Mucosa of stomach (tissue), 1 donor: ENCODE data around the gene PLA2G4D.

Experiments used
- H3K27me3 ChIP-seq: one replicate; pipeline ENCODE4 v1.7.0; 2013; ENCODE audit warnings: mild to moderate bottlenecking, low read length; ENCODE audit not compliant: control insufficient read depth, insufficient read depth
- H3K36me3 ChIP-seq: one replicate; pipeline ENCODE4 v1.7.0; 2013; ENCODE audit warnings: low read length; ENCODE audit not compliant: control insufficient read depth, insufficient read depth
- H3K4me1 ChIP-seq: one replicate; pipeline ENCODE4 v1.7.0; 2013; ENCODE audit warnings: mild to moderate bottlenecking, low read length; ENCODE audit not compliant: control insufficient read depth, insufficient read depth
- H3K4me3 ChIP-seq: one replicate; pipeline ENCODE4 v1.7.0; 2013; ENCODE audit warnings: low read length
- H3K9ac ChIP-seq: one replicate; pipeline ENCODE4 v1.7.0; 2013; ENCODE audit warnings: mild to moderate bottlenecking, low read length, moderate library complexity
- H3K9me3 ChIP-seq: one replicate; pipeline ENCODE4 v1.7.0; 2013; ENCODE audit warnings: mild to moderate bottlenecking, low read length, moderate library complexity; ENCODE audit not compliant: control insufficient read depth
- donor health status: Pancreatic carcinoma.

PLA2G4D gene

DNA sequence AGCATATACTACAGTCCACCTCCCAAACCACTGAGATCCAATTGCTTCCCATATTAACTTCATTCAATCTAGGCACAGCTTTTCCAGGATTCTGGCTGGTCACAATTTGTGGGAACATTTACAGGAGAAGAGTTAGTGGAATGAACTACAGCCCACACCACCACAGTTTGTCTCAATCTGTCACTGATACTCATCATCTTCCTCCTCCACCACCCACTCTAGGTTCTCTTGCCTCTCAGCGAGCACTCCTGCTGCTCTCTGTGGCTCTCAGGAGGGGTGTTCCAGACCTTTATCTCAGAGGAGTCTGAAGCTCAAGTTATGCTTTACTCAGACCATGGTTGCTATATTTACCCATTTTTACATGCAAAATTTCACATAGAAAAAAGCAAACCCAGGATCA is 25.9 kb upstream of the PLA2G4D start:
- Histone ChIP-seq H3K9me3 (no peaks in the 10 kb centered on the region), H3K36me3 (no peaks in the 10 kb centered on the region), H3K9ac (no peak overlapping the region), H3K4me1 (peaks cover 12% of the 10 kb centered on the region), H3K4me3 (no peak overlapping the region), H3K27me3 (no peaks in the 10 kb centered on the region)

DNA sequence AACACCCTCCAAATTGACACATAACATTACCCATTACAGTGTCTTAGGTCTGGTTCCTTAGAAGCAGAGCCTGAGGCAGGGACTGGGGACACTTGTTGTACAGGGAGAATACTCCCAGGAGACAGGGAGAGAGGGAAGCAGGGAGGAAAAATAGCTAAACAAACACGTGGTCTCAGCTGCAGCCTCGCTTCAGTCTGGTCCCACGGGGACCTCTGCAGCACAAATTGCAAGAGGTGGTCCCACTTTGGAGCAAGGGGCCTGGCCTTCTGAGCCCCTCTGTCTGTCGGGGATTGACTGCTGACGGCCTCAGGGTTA is 25.0 kb upstream of the PLA2G4D start:
- Histone ChIP-seq H3K4me1 (peaks cover 12% of the 10 kb centered on the region), H3K9ac (no peak overlapping the region), H3K36me3 (no peaks in the 10 kb centered on the region), H3K9me3 (no peaks in the 10 kb centered on the region), H3K4me3 (no peak overlapping the region), H3K27me3 (no peaks in the 10 kb centered on the region)

DNA sequence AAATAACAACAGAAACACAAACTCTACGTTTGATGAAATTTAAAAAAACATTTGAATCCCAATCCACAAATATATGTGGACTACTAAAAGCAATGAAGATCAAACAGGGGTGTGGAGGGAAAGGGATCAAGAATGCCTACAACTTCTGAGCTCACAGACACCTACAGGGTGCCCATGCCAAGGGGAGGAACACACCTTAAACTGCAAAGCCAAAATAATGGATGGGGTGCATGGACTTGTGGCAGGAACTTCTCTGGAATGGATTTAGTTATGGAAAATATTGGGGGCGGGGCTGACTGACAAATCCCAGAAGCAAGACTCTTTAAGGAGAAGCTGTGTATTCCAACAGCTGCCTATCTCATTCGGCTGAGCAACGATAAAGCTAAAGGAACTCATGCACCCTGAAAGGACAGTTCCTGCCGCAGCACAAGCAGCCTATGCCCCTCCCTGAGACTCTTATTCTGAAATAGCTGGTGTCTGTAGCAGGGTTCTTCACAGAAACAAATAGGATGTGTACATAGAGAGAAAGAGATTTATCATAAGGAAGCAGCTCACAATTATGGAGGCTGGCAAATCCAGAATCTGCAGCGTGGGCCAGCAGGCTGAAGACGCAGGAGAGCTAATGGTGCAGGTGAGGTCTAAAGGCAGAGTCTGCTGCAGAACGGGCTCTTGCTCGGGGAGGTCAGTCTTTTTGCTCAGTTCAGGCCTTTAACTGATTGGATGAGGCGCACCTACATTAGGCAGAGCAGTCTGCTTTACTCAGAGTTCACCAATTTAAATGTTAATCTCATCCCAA is 24.5 kb upstream of the PLA2G4D start:
- H3K9ac ChIP-seq: no peak overlapping the region
- no peak overlapping the region for H3K4me3 ChIP-seq
- H3K27me3 ChIP-seq: no peaks in the 10 kb centered on the region

DNA sequence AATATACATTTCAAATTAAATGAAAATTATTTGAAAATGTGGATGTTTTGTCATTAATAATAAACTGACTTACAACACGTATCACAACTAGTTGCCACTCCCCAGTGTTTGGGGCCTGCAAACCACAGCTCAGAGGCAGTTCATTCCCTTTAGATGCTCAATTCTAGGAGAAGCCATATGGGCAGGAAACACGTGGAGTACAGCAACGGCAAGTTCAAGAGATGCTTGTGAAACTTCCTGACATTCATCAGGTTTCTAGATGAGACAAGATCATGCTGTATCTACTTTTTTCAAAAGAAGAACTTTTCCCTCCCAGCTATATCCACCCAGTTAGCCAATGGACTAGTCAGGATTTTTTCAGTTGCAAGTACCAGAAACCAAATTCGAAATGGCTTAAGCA is 17.6 kb upstream of the PLA2G4D start:
- Histone ChIP-seq H3K4me3 (no peak overlapping the region), H3K4me1 (peaks cover 19% of the 10 kb centered on the region), H3K9me3 (no peaks in the 10 kb centered on the region), H3K9ac (no peak overlapping the region), H3K36me3 (no peaks in the 10 kb centered on the region), H3K27me3 (no peaks in the 10 kb centered on the region)

More for the DNA sequence above, 24.5 kb upstream of the PLA2G4D start:
- no peaks in the 10 kb centered on the region for H3K9me3 ChIP-seq
- no peaks in the 10 kb centered on the region for H3K36me3 ChIP-seq
- peaks cover 12% of the 10 kb centered on the region for H3K4me1 ChIP-seq

DNA sequence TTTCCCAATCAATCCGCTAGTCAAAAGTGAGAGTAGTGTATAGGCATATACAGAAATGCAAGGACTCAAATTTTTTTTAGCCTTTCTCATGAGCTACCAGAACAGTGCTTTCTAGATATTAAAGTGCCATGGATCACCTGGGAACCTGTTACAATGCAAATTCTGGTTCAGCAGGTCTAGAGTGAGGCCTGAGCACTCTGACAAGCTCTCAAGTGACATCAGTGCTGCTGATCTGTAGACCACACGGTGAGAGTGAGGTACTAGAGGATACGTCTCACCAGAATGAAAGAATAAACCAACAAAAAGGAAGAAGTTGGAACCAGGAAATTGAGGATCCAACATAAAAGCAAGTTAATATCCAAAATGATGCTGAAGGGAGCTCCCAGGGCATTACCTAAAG is 16.0 kb upstream of the PLA2G4D start:
- no peaks in the 10 kb centered on the region for H3K9me3 ChIP-seq
- no peaks in the 10 kb centered on the region for H3K36me3 ChIP-seq
- no peak overlapping the region for H3K9ac ChIP-seq
- no peak overlapping the region for H3K4me3 ChIP-seq
- no peaks in the 10 kb centered on the region for H3K27me3 ChIP-seq
- H3K4me1 ChIP-seq: peaks cover 24% of the 10 kb centered on the region

DNA sequence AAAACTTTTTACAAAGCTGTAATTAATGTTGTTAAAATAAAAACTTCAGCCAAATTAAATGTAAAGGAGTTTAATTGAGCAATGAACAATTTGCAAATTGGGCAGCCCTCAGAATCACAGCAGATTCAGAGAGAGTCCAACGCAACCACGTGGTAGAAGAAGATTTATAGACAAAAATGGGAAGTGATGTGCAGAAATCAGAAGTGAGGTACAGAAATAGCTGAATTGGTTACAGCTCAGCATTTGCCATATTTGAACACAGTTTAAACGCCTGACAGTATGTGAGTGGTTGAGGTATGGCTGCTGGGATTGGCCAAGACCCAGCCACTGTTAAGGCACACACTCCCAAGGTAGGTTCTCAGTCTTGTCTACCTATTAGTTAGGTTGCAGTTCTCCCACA is 14.4 kb upstream of the PLA2G4D start:
- no peaks in the 10 kb centered on the region for H3K27me3 ChIP-seq
- no peak overlapping the region for H3K4me3 ChIP-seq
- H3K9me3 ChIP-seq: no peaks in the 10 kb centered on the region
- H3K9ac ChIP-seq: no peak overlapping the region
- H3K36me3 ChIP-seq: no peaks in the 10 kb centered on the region
- H3K4me1 ChIP-seq: peaks cover 27% of the 10 kb centered on the region

DNA sequence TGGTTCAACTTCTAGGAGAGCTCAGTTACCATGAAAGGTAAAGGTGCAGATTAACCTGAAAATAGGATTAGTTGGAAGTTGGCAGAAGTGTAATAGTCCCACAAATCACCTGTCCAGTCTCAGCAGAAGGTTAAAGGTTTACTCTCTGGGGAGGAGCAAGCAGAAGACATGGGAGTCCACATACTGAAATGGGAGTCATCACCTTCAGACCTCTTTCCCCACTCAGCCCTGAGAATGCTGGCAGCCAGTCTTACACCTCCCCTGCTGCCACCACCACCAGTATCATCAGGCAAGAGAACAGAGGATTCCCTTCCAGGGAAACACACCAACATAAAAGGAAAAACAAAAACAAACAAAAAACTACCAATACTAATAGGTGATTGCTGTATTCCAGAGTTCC is 13.8 kb upstream of the PLA2G4D start:
- H3K27me3 ChIP-seq: no peaks in the 10 kb centered on the region
- no peak overlapping the region for H3K9ac ChIP-seq
- peaks cover 27% of the 10 kb centered on the region for H3K4me1 ChIP-seq

DNA sequence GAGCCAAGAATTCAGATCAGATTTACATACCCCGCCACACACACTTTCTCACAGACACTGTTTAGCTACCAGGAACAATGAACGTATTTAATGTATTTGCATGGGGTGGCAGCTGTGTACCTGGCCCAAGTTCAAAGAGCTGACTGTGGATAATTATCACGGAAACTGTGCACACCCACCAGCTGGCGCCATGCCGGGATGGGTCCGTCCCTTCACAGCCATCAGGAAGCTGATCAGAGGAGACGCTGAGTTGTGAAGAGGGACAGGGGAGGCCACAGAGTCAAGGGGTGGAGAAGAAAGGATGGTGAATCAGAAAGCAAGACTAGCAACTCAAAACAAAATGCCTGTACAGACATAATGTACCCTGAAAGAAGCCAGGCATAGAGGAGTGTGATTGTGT is 13.1 kb upstream of the PLA2G4D start:
- Histone ChIP-seq H3K27me3 (no peaks in the 10 kb centered on the region), H3K36me3 (no peaks in the 10 kb centered on the region), H3K4me1 (peaks cover 25% of the 10 kb centered on the region), H3K9me3 (no peaks in the 10 kb centered on the region), H3K9ac (no peak overlapping the region), H3K4me3 (no peak overlapping the region)

More for the DNA sequence above, 13.8 kb upstream of the PLA2G4D start:
- Histone ChIP-seq H3K4me3 (no peak overlapping the region), H3K36me3 (no peaks in the 10 kb centered on the region), H3K9me3 (no peaks in the 10 kb centered on the region)

DNA sequence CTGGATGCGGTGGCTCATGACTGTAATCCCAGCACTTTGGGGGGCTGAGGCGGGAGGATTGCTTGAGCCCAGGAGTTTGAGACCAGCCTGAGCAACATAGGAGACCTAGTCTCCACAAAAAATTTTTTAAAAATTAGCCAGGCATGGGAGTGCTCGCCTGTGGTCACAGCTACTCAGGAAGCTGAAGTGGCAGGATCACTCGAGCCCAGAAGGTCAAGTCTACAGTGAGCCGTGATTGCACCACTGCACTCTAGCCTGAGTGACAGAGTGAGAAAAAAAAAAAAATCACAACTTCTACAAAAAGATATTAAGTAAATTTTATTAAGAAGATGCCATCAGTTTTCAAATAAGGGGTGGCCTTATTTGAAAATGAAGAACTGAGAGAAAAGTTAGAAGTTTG is 11.9 kb upstream of the PLA2G4D start:
- Histone ChIP-seq H3K4me3 (no peak overlapping the region), H3K9me3 (no peaks in the 10 kb centered on the region), H3K36me3 (no peaks in the 10 kb centered on the region), H3K27me3 (no peaks in the 10 kb centered on the region), H3K9ac (no peak overlapping the region), H3K4me1 (peaks cover 20% of the 10 kb centered on the region)

DNA sequence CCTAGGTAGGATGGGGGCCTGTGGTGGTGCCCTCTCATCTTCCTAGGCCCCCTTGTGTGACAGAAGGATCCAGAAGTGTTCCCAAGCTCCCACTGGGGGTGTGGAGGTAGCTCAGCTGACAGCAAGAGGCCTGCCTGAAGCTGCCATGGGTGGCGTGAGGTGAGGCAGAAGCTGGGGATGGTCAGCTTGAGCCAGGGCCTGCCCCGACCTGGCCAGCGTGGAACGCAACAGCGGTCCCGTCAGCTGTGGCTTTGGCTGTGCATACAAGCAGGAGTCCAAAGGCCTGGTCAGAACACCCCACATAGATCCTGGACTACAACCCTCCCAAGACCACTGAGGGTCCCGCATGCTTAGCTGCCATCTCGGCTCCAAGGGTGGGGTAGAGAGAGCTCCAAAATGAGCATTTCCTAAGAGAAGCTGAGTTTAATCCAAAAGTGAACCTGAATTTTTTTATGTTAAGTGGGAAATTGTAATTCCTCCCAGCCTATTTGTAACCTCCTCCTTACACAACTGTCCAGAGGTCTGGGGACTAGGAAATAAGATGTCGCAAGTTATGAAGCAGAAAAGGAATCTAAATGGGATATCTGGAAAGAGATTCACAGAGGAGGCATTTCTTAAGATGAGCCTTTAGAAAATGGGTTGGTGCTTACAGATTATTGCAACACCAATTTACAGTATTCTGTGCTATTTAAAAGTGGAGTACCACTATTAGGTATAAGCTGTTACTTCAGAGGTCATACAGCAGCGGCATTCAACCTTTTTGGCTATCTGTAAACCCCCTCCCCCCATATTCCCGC is 9.9 kb upstream of the PLA2G4D start:
- H3K4me3 ChIP-seq: no peak overlapping the region
- H3K9ac ChIP-seq: no peak overlapping the region
- no peaks in the 10 kb centered on the region for H3K36me3 ChIP-seq
- peaks cover 27% of the 10 kb centered on the region for H3K4me1 ChIP-seq
- H3K27me3 ChIP-seq: no peaks in the 10 kb centered on the region
- no peaks in the 10 kb centered on the region for H3K9me3 ChIP-seq

DNA sequence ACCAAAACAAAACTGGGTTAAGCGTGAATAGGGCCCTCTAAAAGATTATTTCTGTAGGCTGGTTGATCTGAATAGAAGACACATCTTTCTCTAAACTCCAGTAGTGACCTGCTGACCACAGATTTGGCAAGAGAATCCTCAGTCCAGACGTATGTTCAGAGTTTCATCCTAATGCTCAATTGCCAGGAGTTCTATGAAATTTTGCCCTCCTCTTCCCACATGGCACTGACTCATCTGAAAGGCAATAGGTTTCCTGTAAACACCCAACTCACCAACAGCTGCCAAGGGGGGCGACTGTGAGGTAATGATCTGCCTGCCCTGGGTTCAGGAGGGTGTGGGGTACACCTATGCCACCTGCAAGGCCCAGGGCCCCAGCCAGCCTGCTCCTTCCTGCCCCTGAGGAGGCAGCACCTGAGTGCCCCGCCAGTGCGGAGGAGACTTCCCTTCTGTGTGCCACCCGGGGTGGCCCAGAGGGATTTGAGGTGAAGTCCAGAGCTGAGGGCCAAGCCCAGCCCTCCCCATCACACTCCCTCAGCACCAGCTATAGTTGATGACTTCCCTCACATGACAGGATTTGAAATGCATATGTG is 8.4 kb upstream of the PLA2G4D start:
- peaks cover 27% of the 10 kb centered on the region for H3K4me1 ChIP-seq
- no peak overlapping the region for H3K9ac ChIP-seq
- no peaks in the 10 kb centered on the region for H3K36me3 ChIP-seq
- H3K27me3 ChIP-seq: no peaks in the 10 kb centered on the region
- no peak overlapping the region for H3K4me3 ChIP-seq
- no peaks in the 10 kb centered on the region for H3K9me3 ChIP-seq

DNA sequence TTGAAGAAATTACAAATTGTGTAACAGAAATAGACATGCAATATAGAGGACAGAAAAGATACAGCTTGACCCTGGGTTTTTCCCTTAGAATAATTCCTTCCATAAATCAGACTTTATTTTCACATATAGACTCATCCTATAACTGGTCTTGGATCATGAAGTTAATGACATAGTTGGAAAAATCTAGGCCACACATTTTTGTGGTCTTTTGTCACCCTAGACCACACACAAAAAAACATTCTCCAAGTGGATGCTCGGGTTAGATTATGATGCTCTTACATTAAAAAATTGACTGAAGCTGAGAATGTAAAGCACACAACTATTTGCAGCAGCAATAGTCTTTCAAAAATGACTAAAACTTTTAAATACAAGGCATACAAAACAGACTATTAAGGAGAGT is 7.5 kb upstream of the PLA2G4D start:
- Histone ChIP-seq H3K4me1 (peaks cover 23% of the 10 kb centered on the region), H3K9ac (no peak overlapping the region), H3K4me3 (no peak overlapping the region), H3K27me3 (no peaks in the 10 kb centered on the region), H3K36me3 (no peaks in the 10 kb centered on the region), H3K9me3 (no peaks in the 10 kb centered on the region)
